Measurements from ENCODE around the gene DNAJC4. TPM values are rescaled to one million over a fixed set of nuclear protein-coding genes. Genes with fewer than 3 reads are reported as not detected.

The DNAJC4 gene
- total and polyA plus RNA-seq, 2 of the 8 experiments (the other 6 are each of a cell fraction or from before 2014, with no cell fraction given), result 14.6 to 31.0 TPM

DNA sequence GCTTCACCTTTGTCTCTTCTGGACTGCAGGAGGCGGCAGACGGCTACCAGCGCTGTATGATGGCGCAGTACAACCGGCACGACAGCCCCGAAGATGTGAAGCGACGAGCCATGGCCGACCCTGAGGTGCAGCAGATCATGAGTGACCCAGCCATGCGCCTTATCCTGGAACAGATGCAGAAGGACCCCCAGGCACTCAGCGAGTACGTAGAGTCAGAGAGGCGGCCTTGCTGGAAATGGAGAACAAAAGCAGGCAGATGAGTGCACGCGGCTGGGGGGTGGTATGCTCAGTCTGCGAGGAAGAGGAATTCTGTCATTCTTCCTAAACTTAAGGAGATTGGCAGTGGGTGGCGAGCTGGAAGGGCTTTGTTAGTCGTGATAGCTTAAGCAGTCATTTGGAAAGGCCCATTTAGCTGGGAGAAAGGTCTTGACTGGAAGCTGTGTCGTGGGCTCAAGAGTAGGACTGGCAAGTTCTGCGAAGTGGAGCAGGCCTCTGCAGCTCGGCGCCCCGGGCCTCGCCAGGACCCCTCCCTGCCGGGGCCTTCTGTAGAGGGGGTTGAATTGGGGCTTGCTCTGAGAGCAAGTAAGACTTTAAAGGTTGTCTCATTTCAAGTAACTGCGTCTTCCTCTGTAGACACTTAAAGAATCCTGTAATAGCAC is 26.8 kb upstream of the DNAJC4 start (continued):
- TF ChIP-seq CREB1 (IDR thresholded peaks at IDR 0.05), result no peak
- TF ChIP-seq SP4 (IDR thresholded peaks at IDR 0.05; ENCODE audit: low read length), result no peak

Measured in H1 (cell line).